Stomach (tissue), 9 donors: ENCODE measurements around the gene ZDHHC7. TPM values are rescaled to one million over a fixed set of nuclear protein-coding genes. Genes with fewer than 3 reads are reported as not detected.
"Not testable (repeated sequence)": the region's sequence is repeated elsewhere in the genome, so short reads cannot be mapped to it uniquely, and the experiment has no call there.

Source experiments
- DNase-seq, 2 donors: peaks; one replicate each; pipeline versions ENCODE4 v3.0.0 to v3.0.0-alpha.2; 2013 to 2019
- H3K27ac ChIP-seq, 5 donors: fragments of 200-600 bp in 4 of 5; sonication (generic) in 4 of 5; one replicate each; pipeline ENCODE4 v1.5.1; 2013 to 2019; ENCODE audit warnings: mild to moderate bottlenecking in 1 of 5, moderate library complexity in 1 of 5
- H3K27me3 ChIP-seq, 3 donors: fragments of 200-600 bp; sonication (generic); one replicate each; pipeline ENCODE4 v1.5.1; 2017 to 2019; ENCODE audit warnings: mixed run types in 1 of 3
- H3K36me3 ChIP-seq, 4 donors: fragments of 200-600 bp; sonication (generic); 1 replicate in 3 of 4; 2 replicates in 1 of 4; pipeline ENCODE4 v1.5.1; 2016 to 2019
- H3K4me1 ChIP-seq, 4 donors: fragments of 200-600 bp; sonication (generic); one replicate each; pipeline ENCODE4 v1.5.1; 2016 to 2019
- H3K4me3 ChIP-seq, 4 donors: fragments of 200-600 bp; sonication (generic) in 3 of 4; one replicate each; pipeline ENCODE4 v1.5.1; 2016 to 2019; ENCODE audit warnings: mild to moderate bottlenecking in 1 of 4
- H3K9me3 ChIP-seq, 4 donors: fragments of 200-600 bp; sonication (generic); one replicate each; pipeline ENCODE4 v1.5.1; 2016 to 2019
- CTCF ChIP-seq, 7 experiments: fragments of 450-650 bp in 4 of 7; fragments of 200-600 bp in 3 of 7; sonication (generic) in 3 of 7; IDR thresholded peaks; one replicate each; pipeline ENCODE4 v1.5.1; 2016 to 2019; ENCODE audit warnings: antibody characterized with exemption in 7 of 7, control low read depth in 2 of 7, mild to moderate bottlenecking in 1 of 7
- EP300 ChIP-seq: sonication (generic); formaldehyde crosslinking; IDR thresholded peaks from one replicate; pipeline ENCODE4 v1.6.1; 2017; ENCODE audit warnings: antibody characterized with exemption
- POLR2A ChIP-seq, 4 donors: fragments of 450-650 bp; IDR thresholded peaks; one replicate each; pipeline ENCODE4 v1.6.1; 2016; ENCODE audit warnings: antibody characterized with exemption in 4 of 4, control low read depth in 2 of 4, mild to moderate bottlenecking in 1 of 4, moderate library complexity in 1 of 4
- POLR2AphosphoS5 ChIP-seq, 3 donors: sonication (generic); formaldehyde crosslinking; IDR thresholded peaks; one replicate each; pipeline ENCODE4 v1.6.1; 2016; ENCODE audit warnings: antibody characterized with exemption in 3 of 3
- WGBS, 5 donors: extraction: QIAGEN DNeasy Blood & Tissue Kit in 3 of 5; methylation state at CpG; one replicate each; pipeline versions ENCODE4 v1.1.5 to v1.1.7; 2013 to 2018; 5-methylcytosine and 5-hydroxymethylcytosine counted together
- intact Hi-C: fragments of 100-400 bp; cut with DNase I; formaldehyde crosslinking; loops from one replicate; pipeline ENCODE4 v1.15.1; 2023; ENCODE audit warnings: low total_unique reads
- polyA plus RNA-seq, 3 donors: library from polyadenylated mRNA; stranded (reverse); fragments of 200-250 nt; gene quantifications; one replicate each; pipeline ENCODE4 v1.2.3, GENCODE V29; 2013
- total RNA-seq, 5 donors: library from RNA; depleted of rRNA; stranded (reverse); fragments of >200 nt; gene quantifications; one replicate each; pipeline versions ENCODE4 v1.1.0 to v1.2.3, GENCODE V29; 2014 to 2016
- donor health status: healthy with polysubstance abuse.
- donor health status: Bipolar disorder and iron deficiency.
- donor health status: healthy.

ZDHHC7 gene
- total and polyA plus RNA-seq, 8 donors: 15.0 to 358 (median 56.2) TPM

- Histone ChIP-seq H3K9me3 (no peaks in the 10 kb centered on the region), H3K4me3 (no peak overlapping the region), H3K4me1 (peaks cover 12 to 56% (median 33%) of the 10 kb centered on the region in 4 donors), H3K36me3 (peaks cover 0 to 19% (median 15%) of the 10 kb centered on the region in 4 donors), H3K27ac (peak overlapping the region in 3 of 5 donors; percentile 3 to 80 (median 73)), H3K27me3 (no peaks in the 10 kb centered on the region)
- peak; percentile 42 to 70 for DNase-seq
- 61 to 80% (median 76%) methylated on average over 8 to 9 of the region's 9 CpGs for WGBS, 5 donors
- intact Hi-C loops: no loop called here
- no peak for TF ChIP-seq EP300
- TF ChIP-seq CTCF (IDR thresholded peaks at IDR 0.05): peak in 4 of 7 experiments; percentile 22 to 51 (median 36)
Measured at GRCh38 chr16:85057212-85057889, 46.0 kb upstream of the ZDHHC7 start.

GRCh38 chr16:85056211-85056748, 44.9 kb upstream of the ZDHHC7 start:
- intact Hi-C loops: no loop called here
- TF ChIP-seq EP300 (no peak), POLR2A (IDR thresholded peaks at IDR 0.05) (no peak), CTCF (IDR thresholded peaks at IDR 0.05) (peak in 1 of 7 experiments; percentile 14), POLR2AphosphoS5 (IDR thresholded peaks at IDR 0.05) (no peak)
- no peaks in the 10 kb centered on the region for H3K27me3 ChIP-seq
- H3K9me3 ChIP-seq: no peaks in the 10 kb centered on the region
- H3K4me1 ChIP-seq: peaks cover 12 to 46% (median 33%) of the 10 kb centered on the region in 4 donors
- H3K4me3 ChIP-seq: peak overlapping the region; percentile 1 to 33 (median 24)
- WGBS, 5 donors: 82 to 93% (median 87%) methylated on average over 16 of the region's 16 CpGs
- H3K36me3 ChIP-seq: peaks cover 0 to 16% (median 8%) of the 10 kb centered on the region in 4 donors
- peak overlapping the region in 4 of 5 donors; percentile 73 to 89 (median 80) for H3K27ac ChIP-seq
- peak in 1 of 2 donors; percentile 50 for DNase-seq

GRCh38 chr16:85055493-85056210, 44.3 kb upstream of the ZDHHC7 start:
- Histone ChIP-seq H3K9me3 (no peaks in the 10 kb centered on the region), H3K36me3 (peaks cover 0 to 16% (median 5%) of the 10 kb centered on the region in 4 donors), H3K4me3 (peak overlapping the region; percentile 1 to 33 (median 24)), H3K4me1 (peaks cover 12 to 44% (median 34%) of the 10 kb centered on the region in 4 donors), H3K27ac (peak overlapping the region; percentile 51 to 89 (median 80)), H3K27me3 (no peaks in the 10 kb centered on the region)
- 40 to 55% (median 42%) methylated on average over 14 of the region's 14 CpGs for WGBS, 5 donors
- peak; percentile 64 to 82 for DNase-seq
- intact Hi-C loops: no loop called here
- TF ChIP-seq POLR2AphosphoS5 (IDR thresholded peaks at IDR 0.05) (peak; percentile 33 to 62 (median 59)), CTCF (IDR thresholded peaks at IDR 0.05) (no peak)

- Histone ChIP-seq H3K9me3 (no peaks in the 10 kb centered on the region), H3K36me3 (peaks cover 0 to 16% (median 5%) of the 10 kb centered on the region in 4 donors), H3K4me1 (peaks cover 12 to 51% (median 36%) of the 10 kb centered on the region in 4 donors), H3K27me3 (no peaks in the 10 kb centered on the region), H3K4me3 (peak overlapping the region; percentile 1 to 33 (median 24)), H3K27ac (peak overlapping the region in 4 of 5 donors; percentile 73 to 89 (median 80))
- intact Hi-C loops: no loop called here
- DNase-seq: no peak
- TF ChIP-seq POLR2AphosphoS5 (IDR thresholded peaks at IDR 0.05) (no peak), EP300 (no peak), CTCF (IDR thresholded peaks at IDR 0.05) (no peak), POLR2A (IDR thresholded peaks at IDR 0.05) (no peak)
- WGBS, 5 donors: 50 to 65% (median 57%) methylated on average over 6 of the region's 6 CpGs
Measured at GRCh38 chr16:85054948-85055492, 43.7 kb upstream of the ZDHHC7 start.

- H3K27ac ChIP-seq: peak overlapping the region in 3 of 5 donors; percentile 80 to 89 (median 81)
- peaks cover 12 to 54% (median 36%) of the 10 kb centered on the region in 4 donors for H3K4me1 ChIP-seq
- intact Hi-C loops, DNase-seq, H3K9me3 ChIP-seq, H3K4me3 ChIP-seq, H3K27me3 ChIP-seq: not testable (repeated sequence)
- 91 to 99% (median 98%) methylated on average over 3 of the region's 3 CpGs for WGBS, 5 donors
- peaks cover 0 to 13% (median 4%) of the 10 kb centered on the region in 4 donors for H3K36me3 ChIP-seq
Measured at GRCh38 chr16:85054321-85054720, 43.0 kb upstream of the ZDHHC7 start.
